ENCODE data around the gene SLC12A2. TPM values are rescaled to one million over a fixed set of nuclear protein-coding genes. Genes with fewer than 3 reads are reported as not detected.

SLC12A2 gene
- polyA plus RNA-seq, 1 donor (not counting 4 experiments of a cell fraction or from before 2014, with no cell fraction given), result 15.5 TPM

DNA sequence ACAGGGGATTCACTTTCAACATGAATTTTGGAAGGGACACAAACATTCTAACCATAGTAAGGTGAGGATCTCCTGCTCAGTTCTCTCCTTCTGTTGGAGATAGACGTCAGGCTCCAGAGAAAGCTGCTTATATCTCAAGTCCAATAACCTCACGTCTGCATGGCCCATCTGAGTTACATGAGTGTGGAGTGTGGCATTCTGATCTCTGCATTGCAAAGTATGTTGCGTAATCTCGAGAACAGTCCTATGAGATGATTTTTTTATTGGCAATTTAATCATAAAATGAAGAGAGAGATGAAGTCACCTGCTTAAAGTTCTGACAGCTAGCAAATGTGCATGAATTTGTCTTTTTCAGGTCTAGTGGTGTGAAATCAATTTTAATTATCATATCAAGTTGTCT lies 118.8 kb downstream of the SLC12A2 start:
- no peak for TF ChIP-seq EZH2 (IDR thresholded peaks at IDR 0.05; ENCODE audit: low read length)
- TF ChIP-seq, protein P1, sequence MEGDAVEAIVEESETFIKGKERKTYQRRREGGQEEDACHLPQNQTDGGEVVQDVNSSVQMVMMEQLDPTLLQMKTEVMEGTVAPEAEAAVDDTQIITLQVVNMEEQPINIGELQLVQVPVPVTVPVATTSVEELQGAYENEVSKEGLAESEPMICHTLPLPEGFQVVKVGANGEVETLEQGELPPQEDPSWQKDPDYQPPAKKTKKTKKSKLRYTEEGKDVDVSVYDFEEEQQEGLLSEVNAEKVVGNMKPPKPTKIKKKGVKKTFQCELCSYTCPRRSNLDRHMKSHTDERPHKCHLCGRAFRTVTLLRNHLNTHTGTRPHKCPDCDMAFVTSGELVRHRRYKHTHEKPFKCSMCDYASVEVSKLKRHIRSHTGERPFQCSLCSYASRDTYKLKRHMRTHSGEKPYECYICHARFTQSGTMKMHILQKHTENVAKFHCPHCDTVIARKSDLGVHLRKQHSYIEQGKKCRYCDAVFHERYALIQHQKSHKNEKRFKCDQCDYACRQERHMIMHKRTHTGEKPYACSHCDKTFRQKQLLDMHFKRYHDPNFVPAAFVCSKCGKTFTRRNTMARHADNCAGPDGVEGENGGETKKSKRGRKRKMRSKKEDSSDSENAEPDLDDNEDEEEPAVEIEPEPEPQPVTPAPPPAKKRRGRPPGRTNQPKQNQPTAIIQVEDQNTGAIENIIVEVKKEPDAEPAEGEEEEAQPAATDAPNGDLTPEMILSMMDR (optimal IDR thresholded peaks at IDR 0.05 in 1 of 3, IDR thresholded peaks at IDR 0.05 in 1 of 3, conservative IDR thresholded peaks at IDR 0.05 in 1 of 3; ENCODE audit: extremely low read depth in 1 of 3, insufficient read depth in 2 of 3, low read length in 3 of 3), result no peak
- H3K9me3 ChIP-seq (ENCODE audit: control insufficient read depth, low read depth, low read length), result no peaks in the 10 kb centered on the region
- no peaks in the 10 kb centered on the region for H3K36me3 ChIP-seq (ENCODE audit: control insufficient read depth in 2 of 2, extremely low read depth in 1 of 2, insufficient read depth in 2 of 2, low read length in 2 of 2)
- FAIRE-seq, result no peak
- H3K9me1 ChIP-seq (ENCODE audit: control insufficient read depth, extremely low read depth, insufficient read depth, low read length), result no peaks in the 10 kb centered on the region
- H3K27me3 ChIP-seq (ENCODE audit: control insufficient read depth, extremely low read depth, insufficient read depth, low read length), result no peaks in the 10 kb centered on the region
- H2AFZ ChIP-seq (ENCODE audit: control insufficient read depth, low read length), result no peak overlapping the region
- no peaks in the 10 kb centered on the region for H4K20me1 ChIP-seq (ENCODE audit: control insufficient read depth, extremely low read depth, insufficient read depth, low read length)
- dilution Hi-C loops (cut with MboI; ENCODE audit: extremely low pct_ligation_motif_present, low sequenced_read_pairs), result no loop called here
- H3K4me2 ChIP-seq (ENCODE audit: control insufficient read depth, extremely low read depth, insufficient read depth, low read depth, low read length), result no peak overlapping the region
- H3K9ac ChIP-seq (ENCODE audit: control insufficient read depth, extremely low read depth, insufficient read depth, low read length), result no peak overlapping the region
- H3K4me1 ChIP-seq (ENCODE audit: control insufficient read depth, extremely low read depth, insufficient read depth, low read length), result peaks cover 3% of the 10 kb centered on the region
- DNase-seq (ENCODE audit: low read depth, low spot score), result no peak
- no peaks in the 10 kb centered on the region for H3K79me2 ChIP-seq (ENCODE audit: control insufficient read depth, insufficient read depth, low read length)
- no peak overlapping the region for H3K4me3 ChIP-seq (ENCODE audit: control insufficient read depth in 2 of 3, extremely low read depth in 1 of 3, insufficient read depth in 2 of 3, low read depth in 1 of 3, low read length in 3 of 3)
- no peak overlapping the region for H3K27ac ChIP-seq (ENCODE audit: control insufficient read depth, insufficient read depth, low read length)

DNA sequence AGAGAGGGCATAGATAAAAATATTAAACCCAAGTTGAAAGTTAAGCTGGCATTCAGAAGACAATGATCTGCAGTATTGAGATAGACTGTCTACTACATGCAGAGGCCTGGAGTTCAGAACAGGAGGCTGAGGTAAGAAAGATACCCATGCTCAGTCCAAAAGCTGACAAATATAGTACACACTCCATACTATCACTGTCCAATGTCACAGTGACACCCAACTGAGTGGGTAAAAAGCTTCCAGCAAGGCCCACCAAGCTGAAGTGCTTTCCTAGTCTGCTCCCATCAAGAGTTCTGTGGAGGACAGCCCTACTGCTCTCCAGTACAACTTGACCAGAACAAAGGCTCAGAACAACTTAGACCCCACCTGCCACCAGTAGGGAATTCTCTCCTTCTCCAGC lies 124.9 kb downstream of the SLC12A2 start:
- DNase-seq (ENCODE audit: low read depth, low spot score), result no peak
- H4K20me1 ChIP-seq (ENCODE audit: control insufficient read depth, extremely low read depth, insufficient read depth, low read length), result no peaks in the 10 kb centered on the region

More for the DNA sequence above, 124.9 kb downstream of the SLC12A2 start:
- no peak for FAIRE-seq
- H3K4me1 ChIP-seq (ENCODE audit: control insufficient read depth, extremely low read depth, insufficient read depth, low read length), result no peaks in the 10 kb centered on the region
- no peaks in the 10 kb centered on the region for H3K27me3 ChIP-seq (ENCODE audit: control insufficient read depth, extremely low read depth, insufficient read depth, low read length)
- H2AFZ ChIP-seq (ENCODE audit: control insufficient read depth, low read length), result no peak overlapping the region
- H3K79me2 ChIP-seq (ENCODE audit: control insufficient read depth, insufficient read depth, low read length), result no peaks in the 10 kb centered on the region
- no peak overlapping the region for H3K4me3 ChIP-seq (ENCODE audit: control insufficient read depth in 2 of 3, extremely low read depth in 1 of 3, insufficient read depth in 2 of 3, low read depth in 1 of 3, low read length in 3 of 3)
- TF ChIP-seq, protein P1 (optimal IDR thresholded peaks at IDR 0.05 in 1 of 3, IDR thresholded peaks at IDR 0.05 in 1 of 3, conservative IDR thresholded peaks at IDR 0.05 in 1 of 3; ENCODE audit: extremely low read depth in 1 of 3, insufficient read depth in 2 of 3, low read length in 3 of 3), result no peak
- no peak for TF ChIP-seq EZH2 (IDR thresholded peaks at IDR 0.05; ENCODE audit: low read length)
- H3K9me3 ChIP-seq (ENCODE audit: control insufficient read depth, low read depth, low read length), result no peaks in the 10 kb centered on the region
- H3K9ac ChIP-seq (ENCODE audit: control insufficient read depth, extremely low read depth, insufficient read depth, low read length), result no peak overlapping the region
- H3K36me3 ChIP-seq (ENCODE audit: control insufficient read depth in 2 of 2, extremely low read depth in 1 of 2, insufficient read depth in 2 of 2, low read length in 2 of 2), result no peaks in the 10 kb centered on the region
- no peak overlapping the region for H3K27ac ChIP-seq (ENCODE audit: control insufficient read depth, insufficient read depth, low read length)
- H3K9me1 ChIP-seq (ENCODE audit: control insufficient read depth, extremely low read depth, insufficient read depth, low read length), result no peaks in the 10 kb centered on the region
- H3K4me2 ChIP-seq (ENCODE audit: control insufficient read depth, extremely low read depth, insufficient read depth, low read depth, low read length), result no peak overlapping the region
- dilution Hi-C loops (cut with MboI; ENCODE audit: extremely low pct_ligation_motif_present, low sequenced_read_pairs), result no loop called here

Data from keratinocyte (primary cell).